SK-N-SH treated with all-trans-retinoic acid at 6 μM for 48 hours (cell line): ENCODE data around the gene PTPRN2.

Experiments used
- ATAC-seq: fragments of 200-7000 bp; cut with Tn5 transposase; 3 replicates; pipeline ENCODE4 v1.9.1; 2020; ENCODE audit warnings: mild to moderate bottlenecking, moderate library complexity
- ARNTL ChIP-seq: fragments of 450-650 bp; formaldehyde crosslinking; IDR thresholded peaks from 2 replicates; pipeline ENCODE4 v1.5.0; 2020; ENCODE audit warnings: low read depth, mild to moderate bottlenecking, moderate library complexity, borderline replicate concordance
- BACH2 ChIP-seq: fragments of 250-450 bp; sonication (Bioruptor Pico); IDR thresholded peaks from 2 replicates; pipeline ENCODE4 v1.9.0; 2021; ENCODE audit warnings: mild to moderate bottlenecking, borderline replicate concordance
- CSDC2 ChIP-seq: fragments of 250-450 bp; sonication (Bioruptor Pico); IDR thresholded peaks from 2 replicates; pipeline ENCODE4 v1.5.0; 2020; ENCODE audit warnings: mild to moderate bottlenecking, moderate library complexity
- ESRRG ChIP-seq: fragments of 250-450 bp; sonication (Bioruptor Pico); IDR thresholded peaks from 2 replicates; pipeline ENCODE4 v1.6.1; 2021; ENCODE audit warnings: mild to moderate bottlenecking
- GLIS3 ChIP-seq: fragments of 250-450 bp; sonication (Bioruptor Pico); IDR thresholded peaks from 2 replicates; pipeline ENCODE4 v1.5.0; 2020; ENCODE audit warnings: mild to moderate bottlenecking, moderate library complexity
- ISL1 ChIP-seq: fragments of 250-450 bp; sonication (Bioruptor Pico); IDR thresholded peaks from 2 replicates; pipeline ENCODE4 v2.1.2; 2022; ENCODE audit warnings: mild to moderate bottlenecking, moderate library complexity
- OSR1 ChIP-seq: fragments of 250-450 bp; sonication (Bioruptor Pico); IDR thresholded peaks from 2 replicates; pipeline ENCODE4 v1.8.0; 2022; ENCODE audit warnings: moderate library complexity, mild to moderate bottlenecking, inconsistent platforms
- PPARA ChIP-seq: fragments of 250-450 bp; sonication (Bioruptor Pico); IDR thresholded peaks from 2 replicates; pipeline ENCODE4 v1.5.0; 2020; ENCODE audit warnings: mild to moderate bottlenecking, borderline replicate concordance
- RARB ChIP-seq: fragments of 250-450 bp; sonication (Bioruptor Pico); IDR thresholded peaks from 2 replicates; pipeline ENCODE4 v1.8.0; 2021; ENCODE audit warnings: mild to moderate bottlenecking, moderate library complexity
- SNAI2 ChIP-seq: fragments of 250-450 bp; sonication (Bioruptor Pico); IDR thresholded peaks from 2 replicates; pipeline ENCODE4 v1.5.0; 2020; ENCODE audit warnings: mild to moderate bottlenecking, moderate library complexity
- TOX ChIP-seq: fragments of 250-450 bp; sonication (Bioruptor Pico); IDR thresholded peaks from 2 replicates; pipeline ENCODE4 v1.8.0; 2021; ENCODE audit warnings: mild to moderate bottlenecking, moderate library complexity, borderline replicate concordance
- ZC3H10 ChIP-seq: fragments of 250-450 bp; sonication (Bioruptor Pico); IDR thresholded peaks from 2 replicates; pipeline ENCODE4 v1.5.1; 2021; ENCODE audit warnings: mild to moderate bottlenecking, moderate library complexity
- ZFP3 ChIP-seq: fragments of 250-450 bp; sonication (Bioruptor Pico); IDR thresholded peaks from 2 replicates; pipeline ENCODE4 v1.5.0; 2020; ENCODE audit warnings: mild to moderate bottlenecking, moderate library complexity
- ZFP30 ChIP-seq: fragments of 450-650 bp; formaldehyde crosslinking; IDR thresholded peaks from 2 replicates; pipeline ENCODE4 v1.5.0; 2022; ENCODE audit warnings: mild to moderate bottlenecking, moderate library complexity
- ZNF565 ChIP-seq: fragments of 450-650 bp; formaldehyde crosslinking; conservative IDR thresholded peaks from 2 replicates; pipeline ENCODE4 v1.5.0; 2020; ENCODE audit warnings: low read depth, mild to moderate bottlenecking, moderate library complexity
- ZNF70 ChIP-seq: fragments of 450-650 bp; formaldehyde crosslinking; IDR thresholded peaks from 2 replicates; pipeline ENCODE4 v1.5.0; 2020; ENCODE audit warnings: mild to moderate bottlenecking, moderate library complexity
- ZNF8 ChIP-seq: fragments of 450-650 bp; formaldehyde crosslinking; IDR thresholded peaks from 2 replicates; pipeline ENCODE4 v1.5.0; 2020; ENCODE audit warnings: mild to moderate bottlenecking, moderate library complexity
- TF ChIP-seq, protein P1 (sequence below): fragments of 250-450 bp; sonication (Bioruptor Pico); IDR thresholded peaks from 2 replicates; pipeline ENCODE4 v1.5.1; 2020; ENCODE audit warnings: low read depth, mild to moderate bottlenecking, moderate library complexity
- TF ChIP-seq, protein P2 (sequence below): fragments of 250-450 bp; sonication (Bioruptor Pico); IDR thresholded peaks from 2 replicates; pipeline ENCODE4 v1.8.0; 2020; ENCODE audit warnings: mild to moderate bottlenecking, moderate library complexity, borderline replicate concordance
- TF ChIP-seq, protein P3 (sequence below): fragments of 250-450 bp; sonication (Bioruptor Pico); IDR thresholded peaks from 2 replicates; pipeline ENCODE4 v1.5.1; 2021; ENCODE audit warnings: mild to moderate bottlenecking, moderate library complexity
- TF ChIP-seq, protein P4 (sequence below): fragments of 250-450 bp; sonication (Bioruptor Pico); IDR thresholded peaks from 2 replicates; pipeline ENCODE4 v1.5.0; 2020; ENCODE audit warnings: mild to moderate bottlenecking, moderate library complexity
- TF ChIP-seq, protein P5 (sequence below): fragments of 250-450 bp; sonication (Bioruptor Pico); IDR thresholded peaks from 2 replicates; pipeline ENCODE4 v1.8.0; 2021; ENCODE audit warnings: low read depth, mild to moderate bottlenecking, moderate library complexity, borderline replicate concordance

The PTPRN2 gene

DNA sequence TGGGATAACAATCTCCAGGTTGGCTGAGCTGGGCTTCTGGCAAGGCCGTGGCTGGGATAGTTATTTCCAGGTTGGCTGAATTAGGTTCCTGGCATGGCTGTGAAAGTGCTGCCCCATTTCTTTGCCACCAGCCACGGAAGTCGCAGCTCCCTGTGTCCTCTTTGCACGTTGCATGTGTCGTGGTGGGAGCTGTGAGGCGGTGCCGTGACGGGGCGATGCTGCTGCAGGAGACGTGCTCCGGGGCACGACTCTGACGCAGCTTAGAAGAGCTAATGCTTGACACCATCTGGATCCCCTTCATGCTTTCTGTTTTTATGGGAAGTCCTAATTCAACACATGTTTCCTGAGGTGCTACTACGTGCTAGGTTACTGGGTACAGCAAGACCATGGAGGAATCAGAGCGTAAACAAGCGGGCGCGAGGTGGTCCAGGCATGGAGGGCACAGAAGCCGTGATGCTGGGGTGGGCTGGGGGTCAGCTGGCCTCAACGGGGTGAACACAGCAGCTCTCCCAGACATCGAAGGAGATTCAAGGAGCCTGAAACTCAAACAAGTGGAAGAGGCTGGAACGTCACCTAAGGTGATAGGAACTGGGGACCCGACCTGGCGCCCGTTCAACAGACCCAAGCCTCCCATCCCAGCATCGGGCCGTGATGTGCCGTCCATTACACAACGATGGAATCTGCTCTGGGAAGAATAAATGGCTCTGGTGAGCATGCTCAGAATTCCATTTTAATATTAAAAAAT is 843.7 kb downstream of the PTPRN2 start:
- TF ChIP-seq RARB: no peak
- TF ChIP-seq, protein P1, sequence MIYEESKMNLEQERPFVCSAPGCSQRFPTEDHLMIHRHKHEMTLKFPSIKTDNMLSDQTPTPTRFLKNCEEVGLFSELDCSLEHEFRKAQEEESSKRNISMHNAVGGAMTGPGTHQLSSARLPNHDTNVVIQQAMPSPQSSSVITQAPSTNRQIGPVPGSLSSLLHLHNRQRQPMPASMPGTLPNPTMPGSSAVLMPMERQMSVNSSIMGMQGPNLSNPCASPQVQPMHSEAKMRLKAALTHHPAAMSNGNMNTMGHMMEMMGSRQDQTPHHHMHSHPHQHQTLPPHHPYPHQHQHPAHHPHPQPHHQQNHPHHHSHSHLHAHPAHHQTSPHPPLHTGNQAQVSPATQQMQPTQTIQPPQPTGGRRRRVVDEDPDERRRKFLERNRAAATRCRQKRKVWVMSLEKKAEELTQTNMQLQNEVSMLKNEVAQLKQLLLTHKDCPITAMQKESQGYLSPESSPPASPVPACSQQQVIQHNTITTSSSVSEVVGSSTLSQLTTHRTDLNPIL: no peak
- TF ChIP-seq SNAI2: no peak
- no peak for TF ChIP-seq ARNTL
- TF ChIP-seq ZFP30 (CRISPR knock-in tag): no peak
- TF ChIP-seq TOX (CRISPR knock-in tag): no peak
- TF ChIP-seq, protein P2, sequence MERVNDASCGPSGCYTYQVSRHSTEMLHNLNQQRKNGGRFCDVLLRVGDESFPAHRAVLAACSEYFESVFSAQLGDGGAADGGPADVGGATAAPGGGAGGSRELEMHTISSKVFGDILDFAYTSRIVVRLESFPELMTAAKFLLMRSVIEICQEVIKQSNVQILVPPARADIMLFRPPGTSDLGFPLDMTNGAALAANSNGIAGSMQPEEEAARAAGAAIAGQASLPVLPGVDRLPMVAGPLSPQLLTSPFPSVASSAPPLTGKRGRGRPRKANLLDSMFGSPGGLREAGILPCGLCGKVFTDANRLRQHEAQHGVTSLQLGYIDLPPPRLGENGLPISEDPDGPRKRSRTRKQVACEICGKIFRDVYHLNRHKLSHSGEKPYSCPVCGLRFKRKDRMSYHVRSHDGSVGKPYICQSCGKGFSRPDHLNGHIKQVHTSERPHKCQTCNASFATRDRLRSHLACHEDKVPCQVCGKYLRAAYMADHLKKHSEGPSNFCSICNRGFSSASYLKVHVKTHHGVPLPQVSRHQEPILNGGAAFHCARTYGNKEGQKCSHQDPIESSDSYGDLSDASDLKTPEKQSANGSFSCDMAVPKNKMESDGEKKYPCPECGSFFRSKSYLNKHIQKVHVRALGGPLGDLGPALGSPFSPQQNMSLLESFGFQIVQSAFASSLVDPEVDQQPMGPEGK (CRISPR knock-in tag): no peak
- TF ChIP-seq ZNF565 (CRISPR knock-in tag): no peak
- no peak for TF ChIP-seq ZNF70 (CRISPR knock-in tag)
- no peak for TF ChIP-seq PPARA (CRISPR knock-in tag)
- TF ChIP-seq OSR1: no peak
- TF ChIP-seq ZNF8 (CRISPR knock-in tag): no peak
- TF ChIP-seq, protein P3, sequence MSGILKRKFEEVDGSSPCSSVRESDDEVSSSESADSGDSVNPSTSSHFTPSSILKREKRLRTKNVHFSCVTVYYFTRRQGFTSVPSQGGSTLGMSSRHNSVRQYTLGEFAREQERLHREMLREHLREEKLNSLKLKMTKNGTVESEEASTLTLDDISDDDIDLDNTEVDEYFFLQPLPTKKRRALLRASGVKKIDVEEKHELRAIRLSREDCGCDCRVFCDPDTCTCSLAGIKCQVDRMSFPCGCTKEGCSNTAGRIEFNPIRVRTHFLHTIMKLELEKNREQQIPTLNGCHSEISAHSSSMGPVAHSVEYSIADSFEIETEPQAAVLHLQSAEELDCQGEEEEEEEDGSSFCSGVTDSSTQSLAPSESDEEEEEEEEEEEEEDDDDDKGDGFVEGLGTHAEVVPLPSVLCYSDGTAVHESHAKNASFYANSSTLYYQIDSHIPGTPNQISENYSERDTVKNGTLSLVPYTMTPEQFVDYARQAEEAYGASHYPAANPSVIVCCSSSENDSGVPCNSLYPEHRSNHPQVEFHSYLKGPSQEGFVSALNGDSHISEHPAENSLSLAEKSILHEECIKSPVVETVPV (CRISPR knock-in tag): no peak
- no peak for TF ChIP-seq CSDC2
- TF ChIP-seq ZFP3 (CRISPR knock-in tag): no peak
- no peak for TF ChIP-seq ISL1
- TF ChIP-seq, protein P4, sequence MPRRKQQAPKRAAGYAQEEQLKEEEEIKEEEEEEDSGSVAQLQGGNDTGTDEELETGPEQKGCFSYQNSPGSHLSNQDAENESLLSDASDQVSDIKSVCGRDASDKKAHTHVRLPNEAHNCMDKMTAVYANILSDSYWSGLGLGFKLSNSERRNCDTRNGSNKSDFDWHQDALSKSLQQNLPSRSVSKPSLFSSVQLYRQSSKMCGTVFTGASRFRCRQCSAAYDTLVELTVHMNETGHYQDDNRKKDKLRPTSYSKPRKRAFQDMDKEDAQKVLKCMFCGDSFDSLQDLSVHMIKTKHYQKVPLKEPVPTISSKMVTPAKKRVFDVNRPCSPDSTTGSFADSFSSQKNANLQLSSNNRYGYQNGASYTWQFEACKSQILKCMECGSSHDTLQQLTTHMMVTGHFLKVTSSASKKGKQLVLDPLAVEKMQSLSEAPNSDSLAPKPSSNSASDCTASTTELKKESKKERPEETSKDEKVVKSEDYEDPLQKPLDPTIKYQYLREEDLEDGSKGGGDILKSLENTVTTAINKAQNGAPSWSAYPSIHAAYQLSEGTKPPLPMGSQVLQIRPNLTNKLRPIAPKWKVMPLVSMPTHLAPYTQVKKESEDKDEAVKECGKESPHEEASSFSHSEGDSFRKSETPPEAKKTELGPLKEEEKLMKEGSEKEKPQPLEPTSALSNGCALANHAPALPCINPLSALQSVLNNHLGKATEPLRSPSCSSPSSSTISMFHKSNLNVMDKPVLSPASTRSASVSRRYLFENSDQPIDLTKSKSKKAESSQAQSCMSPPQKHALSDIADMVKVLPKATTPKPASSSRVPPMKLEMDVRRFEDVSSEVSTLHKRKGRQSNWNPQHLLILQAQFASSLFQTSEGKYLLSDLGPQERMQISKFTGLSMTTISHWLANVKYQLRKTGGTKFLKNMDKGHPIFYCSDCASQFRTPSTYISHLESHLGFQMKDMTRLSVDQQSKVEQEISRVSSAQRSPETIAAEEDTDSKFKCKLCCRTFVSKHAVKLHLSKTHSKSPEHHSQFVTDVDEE (CRISPR knock-in tag): no peak
- TF ChIP-seq ESRRG: no peak
- TF ChIP-seq BACH2 (CRISPR knock-in tag): no peak
- TF ChIP-seq, protein P5, sequence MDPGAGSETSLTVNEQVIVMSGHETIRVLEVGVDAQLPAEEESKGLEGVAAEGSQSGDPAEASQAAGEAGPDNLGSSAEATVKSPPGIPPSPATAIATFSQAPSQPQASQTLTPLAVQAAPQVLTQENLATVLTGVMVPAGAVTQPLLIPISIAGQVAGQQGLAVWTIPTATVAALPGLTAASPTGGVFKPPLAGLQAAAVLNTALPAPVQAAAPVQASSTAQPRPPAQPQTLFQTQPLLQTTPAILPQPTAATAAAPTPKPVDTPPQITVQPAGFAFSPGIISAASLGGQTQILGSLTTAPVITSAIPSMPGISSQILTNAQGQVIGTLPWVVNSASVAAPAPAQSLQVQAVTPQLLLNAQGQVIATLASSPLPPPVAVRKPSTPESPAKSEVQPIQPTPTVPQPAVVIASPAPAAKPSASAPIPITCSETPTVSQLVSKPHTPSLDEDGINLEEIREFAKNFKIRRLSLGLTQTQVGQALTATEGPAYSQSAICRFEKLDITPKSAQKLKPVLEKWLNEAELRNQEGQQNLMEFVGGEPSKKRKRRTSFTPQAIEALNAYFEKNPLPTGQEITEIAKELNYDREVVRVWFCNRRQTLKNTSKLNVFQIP (CRISPR knock-in tag): no peak
- ATAC-seq: no peak

DNA sequence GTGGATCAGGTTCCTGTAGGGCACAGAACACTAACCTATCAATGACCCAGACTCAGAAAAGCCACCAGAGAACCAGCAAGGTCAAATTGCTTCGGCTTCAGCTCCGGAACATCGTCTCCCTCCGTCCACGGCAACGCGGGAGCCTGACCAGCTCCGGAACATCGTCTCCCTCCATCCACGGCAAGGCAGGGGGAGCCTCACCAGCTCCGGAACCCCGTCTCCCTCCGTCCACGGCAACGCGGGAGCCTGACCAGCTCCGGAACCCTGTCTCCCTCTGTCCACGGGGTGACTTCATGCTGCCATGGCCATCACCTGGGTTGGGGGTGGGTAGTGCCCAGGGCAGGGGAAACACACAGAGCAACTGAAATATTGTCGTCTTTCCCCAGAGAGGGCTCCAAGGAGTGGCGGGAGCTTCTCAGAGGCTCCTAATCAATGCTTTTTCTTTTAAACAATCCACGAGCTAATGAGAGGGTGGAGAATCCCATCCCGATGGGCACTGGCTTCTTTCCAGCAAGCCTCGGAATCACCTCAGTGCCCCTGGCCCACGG is 847.3 kb downstream of the PTPRN2 start:
- TF ChIP-seq ZNF8 (CRISPR knock-in tag): no peak
- TF ChIP-seq BACH2 (CRISPR knock-in tag): no peak
- TF ChIP-seq OSR1: no peak
- no peak for TF ChIP-seq ZFP30 (CRISPR knock-in tag)
- TF ChIP-seq, protein P1: no peak
- TF ChIP-seq TOX (CRISPR knock-in tag): no peak
- TF ChIP-seq PPARA (CRISPR knock-in tag): no peak
- TF ChIP-seq SNAI2: no peak
- TF ChIP-seq CSDC2: no peak
- no peak for TF ChIP-seq ISL1
- TF ChIP-seq ZC3H10 (CRISPR knock-in tag): no peak
- TF ChIP-seq ARNTL: no peak
- TF ChIP-seq GLIS3 (CRISPR knock-in tag): no peak
- TF ChIP-seq ZNF70 (CRISPR knock-in tag): no peak
- TF ChIP-seq, protein P5 (CRISPR knock-in tag): no peak
- no peak for TF ChIP-seq ZFP3 (CRISPR knock-in tag)
- no peak for ATAC-seq
